Measurements from ENCODE around the gene STAP2.

Gene STAP2

DNA sequence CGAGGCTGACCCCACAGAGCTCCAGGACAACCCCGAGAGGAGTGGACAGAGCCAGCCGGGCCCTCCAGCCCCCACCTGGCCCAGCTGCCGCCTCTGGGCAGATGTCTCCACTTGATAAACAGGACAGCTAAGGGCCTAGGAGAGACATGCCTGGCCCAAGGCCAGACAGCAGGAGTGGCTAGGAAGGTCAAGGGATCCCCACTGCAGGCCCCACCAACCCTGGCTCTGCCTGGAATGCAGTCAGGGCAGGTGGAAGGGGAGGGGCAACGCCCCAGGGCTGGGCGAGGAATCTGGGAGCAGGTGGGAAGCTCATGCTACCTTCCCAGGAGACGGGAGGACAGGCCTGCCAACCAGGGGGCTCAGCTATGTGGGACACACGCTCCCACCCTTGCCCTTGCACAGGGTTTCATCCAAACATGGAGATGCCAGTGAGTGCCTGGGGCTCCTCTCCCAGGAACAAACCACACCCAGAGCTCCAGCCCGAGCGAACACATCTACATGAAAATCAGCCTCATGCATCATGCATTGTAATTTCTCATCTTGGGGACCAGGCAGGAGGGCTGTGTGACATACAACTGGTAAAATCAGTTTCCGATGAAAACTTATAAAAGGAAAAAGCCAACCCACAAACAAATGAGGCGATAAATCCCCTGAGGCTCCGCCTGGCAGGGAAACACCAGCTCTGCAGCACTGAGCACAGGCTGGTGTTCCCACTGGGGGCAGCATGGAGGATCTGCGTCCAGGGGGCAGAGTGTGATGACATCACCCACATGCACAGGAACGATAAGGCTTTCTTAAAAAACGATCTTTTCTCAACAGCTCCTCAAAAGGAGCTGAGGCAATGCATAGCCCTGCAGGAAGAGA, 36.8 kb upstream of the STAP2 start:
- H3K36me3 ChIP-seq (ENCODE audit: control insufficient read depth, insufficient read depth, low read length), result peaks cover 6% of the 10 kb centered on the region
- peak overlapping the region; percentile 41 for H3K4me3 ChIP-seq (replicated peaks; ENCODE audit: low read depth, low read length)
- TF ChIP-seq, protein P1, sequence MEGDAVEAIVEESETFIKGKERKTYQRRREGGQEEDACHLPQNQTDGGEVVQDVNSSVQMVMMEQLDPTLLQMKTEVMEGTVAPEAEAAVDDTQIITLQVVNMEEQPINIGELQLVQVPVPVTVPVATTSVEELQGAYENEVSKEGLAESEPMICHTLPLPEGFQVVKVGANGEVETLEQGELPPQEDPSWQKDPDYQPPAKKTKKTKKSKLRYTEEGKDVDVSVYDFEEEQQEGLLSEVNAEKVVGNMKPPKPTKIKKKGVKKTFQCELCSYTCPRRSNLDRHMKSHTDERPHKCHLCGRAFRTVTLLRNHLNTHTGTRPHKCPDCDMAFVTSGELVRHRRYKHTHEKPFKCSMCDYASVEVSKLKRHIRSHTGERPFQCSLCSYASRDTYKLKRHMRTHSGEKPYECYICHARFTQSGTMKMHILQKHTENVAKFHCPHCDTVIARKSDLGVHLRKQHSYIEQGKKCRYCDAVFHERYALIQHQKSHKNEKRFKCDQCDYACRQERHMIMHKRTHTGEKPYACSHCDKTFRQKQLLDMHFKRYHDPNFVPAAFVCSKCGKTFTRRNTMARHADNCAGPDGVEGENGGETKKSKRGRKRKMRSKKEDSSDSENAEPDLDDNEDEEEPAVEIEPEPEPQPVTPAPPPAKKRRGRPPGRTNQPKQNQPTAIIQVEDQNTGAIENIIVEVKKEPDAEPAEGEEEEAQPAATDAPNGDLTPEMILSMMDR (IDR thresholded peaks at IDR 0.05; ENCODE audit: insufficient read depth, low read length, poor library complexity, severe bottlenecking), result peak; percentile 56
- peak; percentile 54 for DNase-seq (ENCODE audit: extremely low read depth, insufficient read length)
- H3K27me3 ChIP-seq (replicated peaks; ENCODE audit: control insufficient read depth, insufficient read depth, low read length), result no peaks in the 10 kb centered on the region

DNA sequence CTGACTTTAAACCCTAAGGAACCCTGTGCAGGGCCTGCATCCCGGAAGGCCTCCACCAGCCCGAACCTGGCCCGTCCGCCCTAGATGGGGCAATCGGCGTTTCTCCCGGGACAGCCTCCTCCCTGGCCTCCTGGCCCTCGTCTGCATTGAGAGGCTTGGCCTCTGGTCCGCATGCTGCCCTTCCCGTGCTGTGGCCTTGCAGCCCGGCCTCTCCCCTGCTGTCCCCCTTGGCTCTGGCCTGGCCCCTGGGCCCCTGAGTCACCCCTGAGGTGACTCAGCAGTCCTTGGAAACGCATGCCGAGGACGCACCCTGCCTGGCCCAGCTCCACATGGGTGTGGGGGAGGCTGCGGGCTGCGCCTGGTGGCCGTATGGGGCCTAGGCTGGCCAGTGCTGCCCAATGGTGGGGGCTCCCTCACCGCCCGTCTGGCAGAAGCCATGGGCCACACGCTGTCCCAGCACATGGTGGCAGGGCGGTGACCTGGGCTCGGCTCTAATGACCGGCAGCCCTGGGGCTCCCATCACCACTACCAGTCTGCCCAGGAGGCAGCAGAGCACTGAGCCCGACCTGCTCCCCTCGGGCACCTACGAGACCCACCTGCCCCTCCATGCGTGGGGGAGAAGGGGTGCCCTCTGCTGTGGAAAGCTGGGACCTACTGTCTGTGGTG, 36.0 kb upstream of the STAP2 start:
- peaks cover 6% of the 10 kb centered on the region for H3K36me3 ChIP-seq (ENCODE audit: control insufficient read depth, insufficient read depth, low read length)
- no peak for DNase-seq (ENCODE audit: extremely low read depth, insufficient read length)
- TF ChIP-seq, protein P1 (IDR thresholded peaks at IDR 0.05; ENCODE audit: insufficient read depth, low read length, poor library complexity, severe bottlenecking), result no peak
- no peak overlapping the region for H3K4me3 ChIP-seq (replicated peaks; ENCODE audit: low read depth, low read length)
- H3K27me3 ChIP-seq (replicated peaks; ENCODE audit: control insufficient read depth, insufficient read depth, low read length), result no peaks in the 10 kb centered on the region

DNA sequence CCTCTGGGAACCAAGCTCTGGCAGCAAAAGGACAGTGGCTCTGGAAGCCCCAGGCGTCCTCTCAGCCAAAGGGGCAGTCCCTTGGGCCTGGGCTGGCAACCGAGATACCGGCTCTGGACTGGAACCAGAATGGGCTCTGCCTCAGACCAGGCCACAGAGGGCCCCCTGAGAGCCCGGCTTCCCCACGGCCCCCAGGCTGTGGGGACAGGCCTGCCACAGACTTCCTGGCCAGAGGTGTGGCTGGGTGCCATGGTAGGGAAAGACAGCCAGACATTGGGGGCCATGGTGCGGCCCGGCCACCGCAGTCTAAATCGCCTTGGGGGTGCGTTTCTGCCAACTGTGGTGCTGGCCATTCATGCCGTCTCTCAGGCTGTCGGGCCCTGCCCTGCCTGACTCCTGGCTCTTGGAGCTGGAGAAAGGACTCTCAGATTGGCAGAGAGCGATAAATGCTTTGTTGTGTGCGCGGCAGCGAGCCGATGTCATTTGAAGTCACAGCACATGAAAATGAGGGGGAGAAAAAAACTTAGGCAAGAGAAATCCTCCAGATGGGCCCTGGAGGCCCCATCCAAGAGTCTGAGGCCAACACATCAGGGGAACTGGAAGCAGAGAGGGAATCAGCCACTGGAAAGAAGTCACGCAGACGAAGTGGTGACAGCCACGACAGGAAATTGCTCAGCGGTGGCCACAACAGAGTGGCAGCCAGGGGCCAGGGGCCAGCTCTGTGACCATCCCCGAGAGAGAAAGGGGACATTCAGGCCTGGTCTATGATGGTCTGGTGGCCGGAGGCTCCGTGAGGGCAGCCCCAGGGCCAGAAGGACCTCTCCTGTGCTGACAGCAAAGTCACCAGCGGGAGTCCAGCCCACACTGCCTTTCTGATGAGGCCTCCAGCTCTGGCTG, 35.2 kb upstream of the STAP2 start:
- TF ChIP-seq, protein P1 (IDR thresholded peaks at IDR 0.05; ENCODE audit: insufficient read depth, low read length, poor library complexity, severe bottlenecking), result no peak
- Histone ChIP-seq H3K27me3 (replicated peaks; ENCODE audit: control insufficient read depth, insufficient read depth, low read length) (no peaks in the 10 kb centered on the region), H3K4me3 (replicated peaks; ENCODE audit: low read depth, low read length) (no peak overlapping the region), H3K36me3 (ENCODE audit: control insufficient read depth, insufficient read depth, low read length) (peaks cover 6% of the 10 kb centered on the region)
- DNase-seq (ENCODE audit: extremely low read depth, insufficient read length), result no peak

DNA sequence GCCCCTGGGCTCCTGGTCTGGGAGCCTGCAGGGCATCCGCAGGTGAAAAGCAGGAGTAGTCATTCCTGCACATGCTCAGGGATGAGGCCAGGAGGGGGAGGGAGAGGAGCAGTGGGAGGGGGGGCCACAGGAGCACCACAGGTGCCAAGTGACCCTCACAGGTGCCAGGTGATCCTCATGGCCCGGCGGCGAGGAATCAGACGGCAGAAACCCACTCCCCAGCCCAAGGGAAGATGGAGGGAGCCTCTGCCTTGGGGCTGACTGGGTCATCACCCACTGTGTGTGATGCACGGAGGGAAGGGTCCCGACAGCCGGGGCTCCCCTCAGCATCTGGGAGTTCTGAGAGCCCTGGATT, 34.4 kb upstream of the STAP2 start:
- DNase-seq (ENCODE audit: extremely low read depth, insufficient read length), result no peak
- peaks cover 5% of the 10 kb centered on the region for H3K36me3 ChIP-seq (ENCODE audit: control insufficient read depth, insufficient read depth, low read length)
- H3K27me3 ChIP-seq (replicated peaks; ENCODE audit: control insufficient read depth, insufficient read depth, low read length), result no peaks in the 10 kb centered on the region
- no peak overlapping the region for H3K4me3 ChIP-seq (replicated peaks; ENCODE audit: low read depth, low read length)
- TF ChIP-seq, protein P1 (IDR thresholded peaks at IDR 0.05; ENCODE audit: insufficient read depth, low read length, poor library complexity, severe bottlenecking), result no peak

DNA sequence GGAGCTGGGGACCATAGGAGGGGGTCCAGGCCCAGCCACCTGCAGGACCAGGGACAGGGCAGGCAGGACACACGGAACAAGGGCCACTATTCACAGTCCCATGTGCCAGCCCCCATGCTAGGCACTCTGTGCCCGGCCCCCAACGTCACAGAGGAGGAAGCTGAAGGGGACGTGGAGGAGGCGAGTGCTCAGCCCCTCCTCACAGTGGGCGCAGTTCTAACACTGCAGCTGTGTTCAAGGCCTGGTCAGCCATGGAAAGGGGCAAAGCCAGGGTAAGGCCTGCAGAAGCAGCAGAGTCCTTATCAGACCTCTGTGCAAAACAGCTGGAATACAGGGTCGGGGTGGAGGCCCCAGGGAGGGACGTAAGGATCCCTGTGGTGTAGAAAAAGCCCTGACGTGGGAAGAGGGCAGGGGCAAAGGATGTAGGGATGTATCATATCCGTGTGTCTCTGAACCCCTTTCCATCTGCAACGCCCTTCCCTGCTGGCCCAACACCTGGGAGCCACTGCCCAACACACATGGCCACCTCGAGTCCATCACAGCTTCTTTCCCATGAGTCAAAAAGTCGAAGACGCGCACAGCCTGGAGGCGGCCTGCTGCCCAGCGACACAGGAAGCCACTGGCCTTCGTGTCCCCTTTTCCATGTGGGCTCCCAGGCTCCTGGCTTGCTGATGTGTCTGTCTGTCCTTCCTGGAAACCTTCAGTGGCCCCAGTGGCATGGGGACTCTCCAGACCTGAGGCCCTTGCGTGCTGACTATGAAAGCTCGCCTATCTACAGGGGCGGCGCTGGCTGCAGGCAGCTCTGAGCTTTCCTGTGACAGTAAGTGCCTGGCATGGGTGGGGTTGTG, 33.8 kb upstream of the STAP2 start:
- Histone ChIP-seq H3K4me3 (replicated peaks; ENCODE audit: low read depth, low read length) (no peak overlapping the region), H3K36me3 (ENCODE audit: control insufficient read depth, insufficient read depth, low read length) (peaks cover 6% of the 10 kb centered on the region), H3K27me3 (replicated peaks; ENCODE audit: control insufficient read depth, insufficient read depth, low read length) (no peaks in the 10 kb centered on the region)
- TF ChIP-seq, protein P1 (IDR thresholded peaks at IDR 0.05; ENCODE audit: insufficient read depth, low read length, poor library complexity, severe bottlenecking), result no peak
- no peak for DNase-seq (ENCODE audit: extremely low read depth, insufficient read length)

All from GM06990 (cell line).